ENCODE results near the gene DUSP3.

DNA sequence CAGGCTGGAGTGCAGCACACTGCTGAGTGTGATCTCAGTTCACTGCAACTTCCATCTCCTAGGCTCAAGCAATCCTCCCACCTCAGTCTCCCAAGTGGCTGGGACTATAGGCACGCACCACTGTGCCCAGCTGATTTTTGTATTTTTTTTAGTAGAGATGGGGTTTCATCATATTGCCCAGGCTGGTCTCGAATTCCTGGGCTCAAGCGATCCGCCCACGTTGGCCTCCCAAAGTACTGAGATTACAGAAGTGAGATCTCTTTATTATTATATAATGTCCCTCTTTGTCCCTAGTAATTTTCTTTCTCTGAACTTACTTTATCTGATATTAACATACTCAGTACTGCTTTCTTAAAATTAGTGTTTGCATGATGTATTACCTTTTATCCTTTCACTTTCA, 9.8 kb upstream of the DUSP3 start:
- TF ChIP-seq EZH2 (IDR thresholded peaks at IDR 0.05; ENCODE audit: borderline replicate concordance), result no peak
- TF ChIP-seq, protein P1, sequence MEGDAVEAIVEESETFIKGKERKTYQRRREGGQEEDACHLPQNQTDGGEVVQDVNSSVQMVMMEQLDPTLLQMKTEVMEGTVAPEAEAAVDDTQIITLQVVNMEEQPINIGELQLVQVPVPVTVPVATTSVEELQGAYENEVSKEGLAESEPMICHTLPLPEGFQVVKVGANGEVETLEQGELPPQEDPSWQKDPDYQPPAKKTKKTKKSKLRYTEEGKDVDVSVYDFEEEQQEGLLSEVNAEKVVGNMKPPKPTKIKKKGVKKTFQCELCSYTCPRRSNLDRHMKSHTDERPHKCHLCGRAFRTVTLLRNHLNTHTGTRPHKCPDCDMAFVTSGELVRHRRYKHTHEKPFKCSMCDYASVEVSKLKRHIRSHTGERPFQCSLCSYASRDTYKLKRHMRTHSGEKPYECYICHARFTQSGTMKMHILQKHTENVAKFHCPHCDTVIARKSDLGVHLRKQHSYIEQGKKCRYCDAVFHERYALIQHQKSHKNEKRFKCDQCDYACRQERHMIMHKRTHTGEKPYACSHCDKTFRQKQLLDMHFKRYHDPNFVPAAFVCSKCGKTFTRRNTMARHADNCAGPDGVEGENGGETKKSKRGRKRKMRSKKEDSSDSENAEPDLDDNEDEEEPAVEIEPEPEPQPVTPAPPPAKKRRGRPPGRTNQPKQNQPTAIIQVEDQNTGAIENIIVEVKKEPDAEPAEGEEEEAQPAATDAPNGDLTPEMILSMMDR (IDR thresholded peaks at IDR 0.05; ENCODE audit: poor library complexity), result no peak

Measured in hepatocyte (in vitro differentiated cells).